ENCODE measurements around the gene TAF4B. TPM values are rescaled to one million over a fixed set of nuclear protein-coding genes. Genes with fewer than 3 reads are reported as not detected.

Gene TAF4B
- total RNA-seq, 4 donors from 2014 or later, result 6.1 to 11.8 (median 7.6) TPM

DNA sequence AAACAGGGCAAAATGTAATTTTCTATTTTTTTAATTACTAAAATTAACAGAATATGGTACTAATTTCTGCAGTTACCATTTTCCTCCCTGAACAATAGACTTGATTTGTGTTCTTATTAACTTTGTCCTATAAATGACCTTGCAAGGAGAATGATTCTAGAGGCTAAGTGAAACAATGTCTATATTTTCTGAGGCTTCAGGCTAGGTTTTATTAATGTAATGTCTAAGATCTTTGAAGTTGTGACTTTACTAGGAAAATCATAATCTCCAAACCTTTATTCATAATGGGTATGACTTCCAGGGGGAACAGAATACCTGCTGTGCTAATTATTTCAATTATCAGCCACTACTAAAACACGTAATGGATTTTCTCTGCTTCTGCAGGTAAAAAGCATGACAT lies 94.4 kb downstream of the TAF4B start:
- ATAC-seq, result no peak
- 86 to 100% methylated on average over 1 of the region's 1 CpG for WGBS, 2 donors (ENCODE audit: low coverage in 1 of 2)
- no peaks in the 10 kb centered on the region for H3K9me3 ChIP-seq
- H3K27ac ChIP-seq, result no peak overlapping the region
- peaks cover 0 to 17% of the 10 kb centered on the region in 2 donors for H3K36me3 ChIP-seq
- no peak overlapping the region for H3K4me3 ChIP-seq
- TF ChIP-seq POLR2AphosphoS5 (IDR thresholded peaks at IDR 0.05), result no peak
- H3K4me1 ChIP-seq, result no peaks in the 10 kb centered on the region
- H3K27me3 ChIP-seq, result no peaks in the 10 kb centered on the region

- 99 to 100% methylated on average over 2 to 3 of the region's 3 CpGs for whole genome bisulfite sequencing, 2 donors (ENCODE audit: low coverage in 1 of 2)
- no peak overlapping the region for H3K4me3 ChIP-seq
- H3K27ac ChIP-seq, result no peak overlapping the region
- H3K27me3 ChIP-seq, result no peaks in the 10 kb centered on the region
- H3K36me3 ChIP-seq, result peaks cover 0 to 24% of the 10 kb centered on the region in 2 donors
- no peak for ATAC-seq
- no peaks in the 10 kb centered on the region for H3K9me3 ChIP-seq
- TF ChIP-seq POLR2AphosphoS5 (IDR thresholded peaks at IDR 0.05) (no peak), POLR2A (IDR thresholded peaks at IDR 0.05) (no peak), EP300 (IDR thresholded peaks at IDR 0.05) (no peak)
- TF ChIP-seq, protein P1, sequence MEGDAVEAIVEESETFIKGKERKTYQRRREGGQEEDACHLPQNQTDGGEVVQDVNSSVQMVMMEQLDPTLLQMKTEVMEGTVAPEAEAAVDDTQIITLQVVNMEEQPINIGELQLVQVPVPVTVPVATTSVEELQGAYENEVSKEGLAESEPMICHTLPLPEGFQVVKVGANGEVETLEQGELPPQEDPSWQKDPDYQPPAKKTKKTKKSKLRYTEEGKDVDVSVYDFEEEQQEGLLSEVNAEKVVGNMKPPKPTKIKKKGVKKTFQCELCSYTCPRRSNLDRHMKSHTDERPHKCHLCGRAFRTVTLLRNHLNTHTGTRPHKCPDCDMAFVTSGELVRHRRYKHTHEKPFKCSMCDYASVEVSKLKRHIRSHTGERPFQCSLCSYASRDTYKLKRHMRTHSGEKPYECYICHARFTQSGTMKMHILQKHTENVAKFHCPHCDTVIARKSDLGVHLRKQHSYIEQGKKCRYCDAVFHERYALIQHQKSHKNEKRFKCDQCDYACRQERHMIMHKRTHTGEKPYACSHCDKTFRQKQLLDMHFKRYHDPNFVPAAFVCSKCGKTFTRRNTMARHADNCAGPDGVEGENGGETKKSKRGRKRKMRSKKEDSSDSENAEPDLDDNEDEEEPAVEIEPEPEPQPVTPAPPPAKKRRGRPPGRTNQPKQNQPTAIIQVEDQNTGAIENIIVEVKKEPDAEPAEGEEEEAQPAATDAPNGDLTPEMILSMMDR (IDR thresholded peaks at IDR 0.05), result no peak
- H3K4me1 ChIP-seq, result no peaks in the 10 kb centered on the region
Observed at GRCh38 chr18:26322890-26323653, 96.8 kb downstream of the TAF4B start.

GRCh38 chr18:26325771-26326170 lies 99.5 kb downstream of the TAF4B start:
- 81 to 83% methylated on average over 1 to 2 of the region's 2 CpGs for WGBS, 2 donors (ENCODE audit: low coverage in 1 of 2)

GRCh38 chr18:26327062-26327461 lies 100.8 kb downstream of the TAF4B start:
- no peaks in the 10 kb centered on the region for H3K27me3 ChIP-seq
- TF ChIP-seq EP300 (IDR thresholded peaks at IDR 0.05), result no peak
- TF ChIP-seq, protein P1 (IDR thresholded peaks at IDR 0.05), result no peak
- no peak for TF ChIP-seq POLR2A (IDR thresholded peaks at IDR 0.05)
- TF ChIP-seq POLR2AphosphoS5 (IDR thresholded peaks at IDR 0.05), result no peak

More at GRCh38 chr18:26325771-26326170, 99.5 kb downstream of the TAF4B start:
- Histone ChIP-seq H3K36me3 (peaks cover 0 to 42% of the 10 kb centered on the region in 2 donors), H3K9me3 (no peaks in the 10 kb centered on the region), H3K27ac (no peak overlapping the region), H3K4me3 (no peak overlapping the region), H3K4me1 (no peaks in the 10 kb centered on the region), H3K27me3 (no peaks in the 10 kb centered on the region)
- ATAC-seq, result no peak
- TF ChIP-seq POLR2AphosphoS5 (IDR thresholded peaks at IDR 0.05) (no peak), EP300 (IDR thresholded peaks at IDR 0.05) (no peak), POLR2A (IDR thresholded peaks at IDR 0.05) (no peak)
- TF ChIP-seq, protein P1 (IDR thresholded peaks at IDR 0.05), result no peak

GRCh38 chr18:26332991-26333390 lies 106.7 kb downstream of the TAF4B start:
- no peak overlapping the region for H3K4me3 ChIP-seq
- peaks cover 12 to 32% (median 14%) of the 10 kb centered on the region in 3 donors for H3K4me1 ChIP-seq
- ATAC-seq, result no peak
- no peak for TF ChIP-seq POLR2AphosphoS5 (IDR thresholded peaks at IDR 0.05)
- TF ChIP-seq POLR2A (IDR thresholded peaks at IDR 0.05), result no peak
- TF ChIP-seq, protein P1 (IDR thresholded peaks at IDR 0.05), result no peak
- no peak for TF ChIP-seq EP300 (IDR thresholded peaks at IDR 0.05)
- H3K9me3 ChIP-seq, result no peaks in the 10 kb centered on the region
- H3K27me3 ChIP-seq, result no peaks in the 10 kb centered on the region
- no peak overlapping the region for H3K27ac ChIP-seq
- peaks cover 0 to 23% of the 10 kb centered on the region in 2 donors for H3K36me3 ChIP-seq
- WGBS, 2 donors (ENCODE audit: low coverage in 1 of 2), result 100% methylated on average over 1 of the region's 1 CpG

More at GRCh38 chr18:26327062-26327461, 100.8 kb downstream of the TAF4B start:
- no peak overlapping the region for H3K4me3 ChIP-seq
- no peaks in the 10 kb centered on the region for H3K4me1 ChIP-seq
- H3K9me3 ChIP-seq, result no peaks in the 10 kb centered on the region
- ATAC-seq, result no peak
- 37 to 79% methylated on average over 2 to 3 of the region's 3 CpGs for WGBS, 2 donors (ENCODE audit: low coverage in 1 of 2)
- no peak overlapping the region for H3K27ac ChIP-seq
- H3K36me3 ChIP-seq, result peaks cover 0 to 37% of the 10 kb centered on the region in 2 donors
